ENCODE results near the gene PRKCI.
"Not testable (repeated sequence)": the region's sequence is repeated elsewhere in the genome, so short reads cannot be mapped to it uniquely, and the experiment has no call there.

PRKCI gene

DNA sequence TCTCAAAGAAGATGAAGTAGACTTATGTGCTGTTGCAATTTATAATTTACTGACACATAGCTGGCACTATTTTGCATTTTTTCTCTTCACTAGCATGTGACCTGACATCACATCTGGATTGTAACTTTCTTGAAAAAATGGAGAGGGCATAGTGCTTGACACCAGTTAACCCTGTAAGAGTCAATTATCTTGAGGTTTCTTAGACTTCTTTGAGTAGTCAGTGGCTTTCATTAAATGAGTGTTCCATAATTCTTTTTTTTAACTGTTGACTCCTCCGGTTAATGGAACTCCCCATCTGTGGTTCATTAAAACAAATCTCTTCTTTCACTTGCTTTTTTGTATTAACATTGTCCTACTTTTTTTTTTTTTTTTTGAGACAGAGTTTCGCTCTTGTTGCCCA, 16.9 kb upstream of the PRKCI start:
- TF ChIP-seq ZNF274 (IDR thresholded peaks at IDR 0.05; ENCODE audit: low read depth, low read length) = no peak
- H3K4me3 ChIP-seq (ENCODE audit: low read length) = no peak overlapping the region

DNA sequence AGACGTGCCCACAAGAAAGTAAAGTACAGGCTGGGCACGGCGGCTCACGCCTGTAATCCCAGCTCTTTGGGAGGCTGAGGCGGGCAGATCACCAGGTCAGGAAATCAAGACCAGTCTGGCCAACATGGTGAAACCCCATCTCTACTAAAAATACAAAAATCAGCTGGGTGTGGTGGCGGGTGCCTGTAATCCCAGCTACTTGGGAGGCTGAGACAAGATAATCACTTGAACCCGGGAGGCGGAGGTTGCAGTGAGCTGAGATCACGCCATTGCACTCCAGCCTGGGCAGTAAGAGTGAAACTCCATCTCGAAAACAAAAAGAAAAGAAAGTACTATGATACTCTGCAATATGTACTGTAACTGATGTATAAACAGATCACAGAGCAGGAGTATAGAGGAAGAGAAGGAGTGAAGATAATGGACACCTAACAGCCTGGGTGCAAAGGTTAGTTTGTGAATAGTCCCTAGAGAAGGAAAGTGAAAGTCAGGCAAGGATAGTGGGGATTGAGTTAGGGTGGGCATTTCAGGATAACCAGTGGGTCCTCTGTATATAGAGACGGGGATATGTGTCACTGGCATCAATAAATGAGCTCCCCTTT, 16.0 kb upstream of the PRKCI start:
- not testable (repeated sequence) for H3K4me3 ChIP-seq (ENCODE audit: low read length)

DNA sequence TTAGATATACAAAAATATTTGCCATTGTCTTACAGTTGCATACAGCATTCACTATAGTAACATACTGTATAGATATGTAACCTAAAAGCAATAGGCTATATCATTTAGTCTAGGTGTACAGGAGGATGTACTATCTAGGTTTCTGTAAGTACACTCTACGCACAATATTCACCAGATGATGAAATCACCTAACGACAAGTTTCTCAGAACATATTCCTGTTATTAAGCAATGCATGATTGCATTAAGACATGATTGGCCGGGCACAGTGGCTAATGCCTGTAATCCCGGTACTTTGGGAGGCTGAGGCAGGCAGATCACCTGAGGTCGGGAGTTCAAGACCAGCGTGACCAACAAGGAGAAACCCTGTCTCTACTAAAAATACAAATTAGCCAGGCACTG, 14.5 kb upstream of the PRKCI start:
- H3K4me3 ChIP-seq (ENCODE audit: low read length) = no peak overlapping the region
- TF ChIP-seq ZNF274 (IDR thresholded peaks at IDR 0.05; ENCODE audit: low read depth, low read length) = no peak

DNA sequence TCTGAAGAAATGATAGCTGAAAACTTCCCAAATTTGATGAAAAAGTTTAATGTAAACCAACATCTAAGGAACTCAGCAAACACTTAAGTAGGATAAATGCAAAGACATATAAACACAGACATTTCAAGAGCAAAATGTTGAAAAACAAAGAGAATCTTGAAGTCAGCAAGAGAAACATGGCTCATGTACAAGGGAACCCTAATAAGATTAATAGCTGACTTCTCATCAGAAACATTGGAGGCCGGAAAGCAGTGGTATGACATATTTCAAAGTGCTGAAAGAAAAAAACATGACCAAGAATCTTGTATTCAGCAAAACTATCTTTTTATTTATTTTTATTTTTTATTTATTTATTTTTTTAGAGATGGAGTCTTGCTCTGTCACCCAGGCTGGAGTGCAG, 10.6 kb upstream of the PRKCI start:
- H3K4me3 ChIP-seq (ENCODE audit: low read length) = no peak overlapping the region
- no peak for TF ChIP-seq ZNF274 (IDR thresholded peaks at IDR 0.05; ENCODE audit: low read depth, low read length)

DNA sequence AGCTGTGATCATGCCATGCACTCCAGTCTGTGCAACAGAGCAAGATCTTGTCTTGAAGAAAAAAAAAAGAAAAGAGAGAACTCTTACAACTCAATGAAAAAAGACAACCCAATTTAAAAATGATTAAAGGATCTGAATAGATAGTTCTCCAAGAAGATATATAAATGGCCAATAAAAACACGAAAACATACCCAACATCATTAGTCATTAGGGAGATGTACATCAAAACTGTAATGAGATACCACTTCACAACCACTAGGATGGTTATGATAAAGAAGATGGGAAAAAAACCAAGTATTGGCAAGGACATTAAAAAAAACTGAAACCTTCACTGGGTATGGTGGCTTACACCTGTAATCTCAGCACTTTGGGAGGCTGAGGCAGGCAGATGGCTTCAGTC, 2.4 kb upstream of the PRKCI start:
- H3K4me3 ChIP-seq (ENCODE audit: low read length) = no peak overlapping the region
- TF ChIP-seq ZNF274 (IDR thresholded peaks at IDR 0.05; ENCODE audit: low read depth, low read length) = no peak

DNA sequence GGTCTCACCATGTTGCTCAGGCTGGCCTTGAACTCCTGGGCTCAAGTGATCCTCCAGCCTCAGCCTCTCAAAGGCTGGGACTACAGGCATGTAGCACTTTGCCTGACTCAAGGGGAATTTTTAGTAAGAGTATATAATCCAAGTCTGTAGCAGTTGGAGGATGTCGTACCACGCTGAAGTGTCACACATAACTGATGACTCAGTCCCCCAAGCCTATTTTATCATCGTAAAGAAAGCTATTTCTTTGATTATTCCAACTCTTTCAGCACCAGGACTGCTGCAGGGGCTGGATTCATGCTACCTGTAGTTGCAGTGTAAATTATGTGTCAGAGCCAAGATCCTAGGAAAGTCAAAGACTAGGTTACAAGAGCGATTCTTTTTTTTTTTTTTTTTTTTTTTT, 1.4 kb upstream of the PRKCI start:
- no peak overlapping the region for H3K4me3 ChIP-seq (ENCODE audit: low read length)
- no peak for TF ChIP-seq ZNF274 (IDR thresholded peaks at IDR 0.05; ENCODE audit: low read depth, low read length)

DNA sequence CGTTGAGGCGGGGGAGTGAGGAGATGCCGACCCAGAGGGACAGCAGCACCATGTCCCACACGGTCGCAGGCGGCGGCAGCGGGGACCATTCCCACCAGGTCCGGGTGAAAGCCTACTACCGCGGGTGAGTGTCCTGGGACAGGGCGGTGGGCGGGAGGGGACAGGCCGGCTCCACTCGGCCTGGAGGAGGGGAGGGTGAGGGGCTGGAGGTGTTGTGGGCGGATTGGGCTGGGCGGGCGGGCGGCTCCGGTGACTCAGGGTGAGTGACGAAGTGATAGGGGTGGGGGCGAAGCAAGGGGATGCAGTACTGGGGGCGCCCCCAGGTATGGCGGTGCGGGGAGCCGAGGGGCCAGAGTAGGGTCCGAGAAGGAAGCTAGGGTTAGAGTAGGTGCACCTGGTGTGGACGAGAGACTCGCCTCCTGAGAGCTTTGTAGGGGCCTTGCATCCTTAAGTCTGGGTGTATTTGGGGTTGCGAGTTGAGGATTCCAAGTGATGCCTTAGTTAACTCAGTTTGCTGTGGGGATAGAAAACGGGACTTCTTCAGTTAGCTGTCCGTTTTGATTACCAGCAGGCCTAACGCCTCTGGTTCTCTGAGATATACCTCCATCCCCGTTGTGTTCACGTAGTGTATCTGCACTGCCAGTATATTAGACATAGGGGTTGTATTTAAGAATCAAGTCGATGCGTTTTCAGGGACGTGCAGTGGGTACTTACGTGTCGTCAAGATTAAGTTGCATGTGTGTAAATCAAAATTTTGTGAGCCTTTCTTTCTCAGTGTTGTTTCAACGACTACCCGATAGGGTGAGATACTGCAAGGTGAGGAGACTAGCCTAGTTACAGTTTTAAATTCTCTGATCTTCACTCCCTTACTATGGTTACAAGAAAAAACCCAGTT, 670 bp downstream of the PRKCI start:
- no peak for TF ChIP-seq ZNF274 (IDR thresholded peaks at IDR 0.05; ENCODE audit: low read depth, low read length)
- H3K4me3 ChIP-seq (ENCODE audit: low read length) = peak overlapping the region; percentile 94

DNA sequence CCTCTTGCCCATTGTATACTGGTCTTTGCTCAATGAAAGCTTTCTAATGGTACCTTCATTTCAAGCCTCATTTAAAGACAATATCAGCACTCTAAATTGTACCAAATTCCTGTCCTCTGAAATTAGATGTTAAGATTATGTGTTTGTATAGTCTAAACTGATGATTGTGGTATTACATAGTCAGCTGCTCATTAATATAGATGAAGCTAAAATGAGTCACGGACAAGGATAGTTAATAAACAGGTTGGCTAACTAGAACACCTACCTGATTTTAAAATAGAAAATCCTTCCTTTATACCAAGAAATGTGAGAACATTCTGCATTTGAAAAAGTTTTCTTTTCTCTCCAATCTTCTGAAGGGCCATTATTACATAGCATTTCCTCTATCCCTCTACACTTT, 2.9 kb downstream of the PRKCI start:
- H3K4me3 ChIP-seq (ENCODE audit: low read length) = no peak overlapping the region
- TF ChIP-seq ZNF274 (IDR thresholded peaks at IDR 0.05; ENCODE audit: low read depth, low read length) = no peak

DNA sequence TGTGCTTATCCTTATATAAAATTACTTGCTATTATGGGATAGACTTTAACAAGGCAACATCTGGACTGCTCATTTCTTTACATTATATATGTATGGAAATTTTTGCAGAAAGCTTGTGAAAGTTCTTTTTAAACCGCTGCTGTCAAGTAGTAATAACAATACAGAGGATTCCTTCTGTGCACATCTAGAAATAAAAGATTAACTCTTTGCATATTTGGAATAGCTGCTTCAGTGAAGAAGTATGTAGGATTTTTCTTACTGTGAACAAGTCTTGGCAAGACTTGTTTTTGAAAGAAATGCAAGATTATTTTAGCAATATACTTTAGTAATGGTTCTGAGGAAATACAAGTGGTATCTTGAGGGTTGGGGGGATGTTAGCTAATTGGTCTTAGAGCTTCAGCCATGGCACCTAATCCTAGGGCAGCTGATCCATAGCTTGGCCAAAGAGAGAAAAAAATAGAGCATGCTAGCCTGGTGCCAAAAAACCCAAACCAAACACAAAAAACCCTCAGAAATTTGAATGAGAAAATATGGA, 4.3 kb downstream of the PRKCI start:
- no peak overlapping the region for H3K4me3 ChIP-seq (ENCODE audit: low read length)
- TF ChIP-seq ZNF274 (IDR thresholded peaks at IDR 0.05; ENCODE audit: low read depth, low read length) = no peak

DNA sequence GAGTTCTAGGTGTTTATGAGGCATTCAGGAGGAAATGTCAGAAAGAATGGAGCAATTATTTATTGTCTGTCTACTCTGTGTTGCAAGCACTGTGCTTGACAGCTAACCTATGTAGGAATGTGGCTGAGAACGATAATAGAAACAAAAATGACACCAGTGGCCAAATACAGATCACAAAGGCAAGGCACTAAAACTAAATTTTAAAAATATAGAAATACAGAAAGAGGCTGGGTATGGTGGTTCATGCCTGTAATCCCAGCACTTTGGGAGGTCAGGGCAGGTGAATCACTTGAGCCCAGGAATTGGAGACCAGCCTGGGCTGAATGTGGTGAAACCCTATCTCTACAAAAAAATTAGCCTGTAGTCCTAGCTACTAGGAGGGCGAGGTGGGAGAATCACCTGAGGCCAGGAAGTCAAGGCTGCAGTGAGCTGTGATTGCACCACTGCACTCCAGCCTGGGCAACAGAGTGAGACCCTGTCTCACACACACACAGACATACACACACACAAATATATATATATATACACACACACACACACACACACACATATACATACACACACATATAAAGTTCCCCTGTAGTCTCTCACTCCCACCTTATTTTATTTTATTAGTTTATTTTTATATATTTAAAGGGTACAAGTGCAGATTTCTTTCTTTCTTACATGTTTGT, 6.0 kb downstream of the PRKCI start:
- no peak for TF ChIP-seq ZNF274 (IDR thresholded peaks at IDR 0.05; ENCODE audit: low read depth, low read length)

DNA sequence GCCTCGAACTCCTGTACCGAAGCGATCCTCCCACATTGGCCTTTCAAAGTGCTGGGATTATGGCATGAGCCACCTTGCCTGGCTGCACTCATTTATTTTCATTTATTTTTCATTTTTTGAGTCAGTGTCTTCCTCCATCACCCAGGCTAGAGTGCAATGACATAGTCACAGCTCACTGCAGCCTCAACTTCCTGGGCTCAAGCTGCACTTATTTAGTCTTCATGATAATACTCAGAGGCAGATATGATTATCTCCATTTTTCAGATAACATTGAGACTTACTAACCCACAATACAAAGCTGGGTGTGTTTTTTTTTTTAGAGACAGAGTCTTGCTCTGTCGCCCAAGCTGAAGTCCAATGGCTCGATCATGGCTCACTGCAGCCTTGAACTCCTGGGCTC, 10.0 kb downstream of the PRKCI start:
- no peak for TF ChIP-seq ZNF274 (IDR thresholded peaks at IDR 0.05; ENCODE audit: low read depth, low read length)
- no peak overlapping the region for H3K4me3 ChIP-seq (ENCODE audit: low read length)

More for the DNA sequence above, 6.0 kb downstream of the PRKCI start:
- H3K4me3 ChIP-seq (ENCODE audit: low read length) = no peak overlapping the region

DNA sequence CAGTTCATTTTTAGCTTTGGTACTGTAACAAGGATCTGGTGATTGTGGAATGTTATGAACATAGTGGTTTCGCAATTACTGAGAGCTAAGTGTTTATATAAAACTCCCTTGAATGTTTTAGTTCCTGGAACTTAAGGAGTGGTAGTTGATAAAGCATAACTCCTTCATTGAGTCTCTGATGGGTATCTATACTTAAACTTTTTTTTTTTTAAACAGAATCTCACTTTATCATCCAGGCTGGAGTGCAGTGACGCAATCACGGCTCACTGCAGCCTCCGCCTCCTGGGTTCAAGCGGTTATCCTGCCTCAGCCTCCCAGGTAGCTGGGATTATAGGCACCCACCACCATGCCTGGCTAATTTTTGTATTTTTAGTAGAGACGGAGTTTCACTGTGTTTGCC, 11.3 kb downstream of the PRKCI start:
- TF ChIP-seq ZNF274 (IDR thresholded peaks at IDR 0.05; ENCODE audit: low read depth, low read length) = no peak

DNA sequence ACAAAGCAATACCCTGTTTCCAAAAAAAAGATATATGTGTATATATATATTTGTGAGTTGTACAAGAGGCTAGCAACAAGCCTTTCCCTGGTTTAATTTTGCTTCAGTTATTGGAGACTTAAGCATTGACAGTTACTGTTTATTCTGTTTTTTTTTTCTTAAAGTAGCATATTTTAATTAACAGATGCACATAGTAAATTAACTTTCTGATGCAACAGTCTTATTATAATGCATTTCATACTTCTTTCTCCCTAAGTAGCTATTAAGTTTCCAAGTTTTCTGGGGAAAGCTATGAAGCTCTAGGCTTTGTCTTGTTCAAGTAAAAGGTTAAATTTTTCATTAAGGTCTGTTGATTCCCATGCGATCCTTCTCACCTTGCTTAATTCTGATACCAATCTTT, 17.9 kb downstream of the PRKCI start:
- TF ChIP-seq ZNF274 (IDR thresholded peaks at IDR 0.05; ENCODE audit: low read depth, low read length) = no peak
- no peak overlapping the region for H3K4me3 ChIP-seq (ENCODE audit: low read length)

More for the DNA sequence above, 11.3 kb downstream of the PRKCI start:
- no peak overlapping the region for H3K4me3 ChIP-seq (ENCODE audit: low read length)

DNA sequence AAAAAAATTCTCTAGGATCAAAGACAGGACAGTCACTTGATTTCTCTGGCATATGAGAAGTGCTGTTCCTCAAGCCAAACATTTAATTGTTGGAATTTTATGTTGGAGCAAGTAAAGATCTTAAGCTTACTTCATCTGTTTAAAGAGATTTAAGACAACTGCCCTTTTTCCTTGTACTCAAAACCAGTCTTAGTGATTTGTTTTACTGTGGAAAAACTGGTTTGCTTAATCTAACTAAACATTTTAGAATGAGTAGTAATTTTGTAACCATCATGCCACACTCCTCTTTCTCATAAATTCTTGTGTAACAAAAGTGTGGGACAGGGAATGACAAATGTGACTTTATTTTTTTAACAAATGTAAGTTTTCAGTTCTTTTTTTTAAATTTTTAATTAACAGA, 18.4 kb downstream of the PRKCI start:
- no peak for TF ChIP-seq ZNF274 (IDR thresholded peaks at IDR 0.05; ENCODE audit: low read depth, low read length)
- no peak overlapping the region for H3K4me3 ChIP-seq (ENCODE audit: low read length)

DNA sequence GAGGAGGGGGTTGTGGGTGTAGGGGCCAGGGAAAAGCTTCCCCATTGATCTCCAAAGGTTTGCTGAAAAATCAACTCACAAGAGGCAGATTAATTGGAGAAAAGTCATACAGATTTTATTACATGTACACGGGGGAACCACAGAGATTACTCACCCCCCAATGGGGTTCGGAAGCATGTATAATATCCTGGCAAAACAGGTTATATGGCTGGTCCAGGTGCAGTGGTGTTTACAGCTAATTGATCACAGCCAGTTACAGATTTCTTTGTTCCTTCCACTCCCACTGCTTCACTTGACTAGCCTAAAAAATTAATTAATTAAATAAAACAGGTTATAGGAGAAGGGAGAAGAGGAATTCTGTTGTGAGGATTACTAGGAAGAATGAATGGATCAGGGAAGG, 22.4 kb downstream of the PRKCI start:
- H3K4me3 ChIP-seq (ENCODE audit: low read length) = no peak overlapping the region
- TF ChIP-seq ZNF274 (IDR thresholded peaks at IDR 0.05; ENCODE audit: low read depth, low read length) = no peak
